ENCODE measurements around the gene AVPI1.
"Not testable (repeated sequence)": the region's sequence is repeated elsewhere in the genome, so short reads cannot be mapped to it uniquely, and the experiment has no call there.

Gene AVPI1

GRCh38 chr10:97640174-97640867, 46.7 kb downstream of the AVPI1 start, which contains the start of gene PI4K2A:
PI4K2A (plus strand) TSS chr10:97640671; CDS start chr10:97640743, 72 bp downstream.
- DNase-seq = peak; percentile 95

DNA sequence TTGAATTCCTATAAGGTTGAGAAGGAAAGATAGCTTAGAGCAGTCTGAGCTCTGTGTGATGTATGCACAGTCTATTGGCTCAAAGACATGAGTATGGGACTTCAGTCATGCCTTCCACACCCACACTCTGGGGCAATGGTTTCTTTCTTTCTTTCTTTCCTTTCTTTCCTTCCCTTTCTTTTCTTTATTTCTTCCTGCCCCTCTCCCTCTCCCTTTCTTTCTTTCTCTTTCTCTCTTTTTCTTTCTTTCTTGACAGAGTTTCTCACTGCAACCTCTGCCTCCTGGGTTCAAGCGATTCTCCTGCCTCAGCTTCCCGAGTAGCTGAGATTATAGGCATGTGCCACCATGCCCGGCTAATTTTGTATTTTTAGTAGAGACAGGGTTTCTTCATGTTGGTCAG, 48.0 kb downstream of the AVPI1 start:
- not testable (repeated sequence) for DNase-seq

DNA sequence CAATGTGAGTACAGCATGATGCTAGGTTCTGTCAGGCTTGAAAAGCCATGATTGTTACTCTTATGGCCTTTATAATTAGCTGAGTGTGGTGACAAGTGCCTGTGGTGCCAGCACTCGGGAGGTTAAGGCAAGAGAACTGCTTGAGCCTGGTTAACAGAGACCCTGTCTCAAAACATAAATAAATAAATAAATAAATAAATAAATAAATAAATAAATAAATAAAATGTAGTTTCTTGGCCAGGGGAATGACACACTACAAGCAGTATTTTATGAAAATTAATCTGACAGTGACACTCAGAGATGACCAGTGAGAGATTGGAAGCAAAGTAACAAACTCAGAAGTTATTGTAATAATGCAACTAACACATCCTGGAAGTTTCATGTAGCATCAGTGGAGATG, 51.5 kb downstream of the AVPI1 start:
- DNase-seq = no peak

DNA sequence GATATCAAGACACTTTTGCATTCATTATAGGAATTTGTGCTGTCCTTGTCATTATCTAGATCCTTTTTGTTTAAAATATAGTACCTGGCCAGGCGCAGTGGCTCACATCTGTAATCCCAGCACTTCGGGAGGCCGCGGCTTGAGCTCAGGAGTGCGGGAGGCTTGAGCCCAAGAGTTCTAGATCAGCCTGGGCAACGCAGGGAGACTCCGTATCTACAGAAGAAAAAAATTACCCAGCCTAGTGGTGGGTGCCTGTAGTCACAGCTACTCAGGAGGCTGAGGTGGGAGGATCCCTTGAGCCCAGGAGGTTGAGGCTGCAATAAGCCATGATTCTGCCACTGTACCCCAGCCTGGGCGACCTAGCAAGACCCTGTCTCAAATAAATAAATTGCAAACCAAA, 53.1 kb downstream of the AVPI1 start:
- DNase-seq = no peak

GRCh38 chr10:97632949-97633884, 53.8 kb downstream of the AVPI1 start, which contains the start of gene MORN4:
MORN4 (minus strand) TSS chr10:97633500; CDS start chr10:97619653, 13,847 bp downstream.
- peak; percentile 65 for DNase-seq

- DNase-seq = no peak
Measured at GRCh38 chr10:97631098-97631497, 55.9 kb downstream of the AVPI1 start.

GRCh38 chr10:97629289-97629688, 57.8 kb downstream of the AVPI1 start:
- DNase-seq = no peak

DNA sequence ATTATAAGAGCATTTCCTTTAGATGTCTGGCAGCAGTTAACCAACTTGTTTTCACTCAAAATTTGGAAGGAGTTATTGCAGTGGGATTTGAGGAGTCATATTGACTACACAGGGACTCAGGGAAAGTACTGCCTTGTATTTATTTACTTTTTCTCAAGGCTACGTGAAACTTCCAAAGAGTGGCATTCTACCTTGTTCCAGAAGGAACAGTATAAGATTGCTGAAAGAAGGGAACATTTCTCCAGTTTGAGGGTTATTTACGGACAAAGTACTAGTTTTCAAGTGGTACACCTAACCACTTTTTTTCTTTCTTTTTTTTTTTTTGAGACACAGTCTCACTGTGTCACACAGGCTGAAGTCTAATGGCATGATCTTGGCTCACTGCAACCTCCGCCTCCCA, 58.8 kb downstream of the AVPI1 start:
- no peak for DNase-seq

DNA sequence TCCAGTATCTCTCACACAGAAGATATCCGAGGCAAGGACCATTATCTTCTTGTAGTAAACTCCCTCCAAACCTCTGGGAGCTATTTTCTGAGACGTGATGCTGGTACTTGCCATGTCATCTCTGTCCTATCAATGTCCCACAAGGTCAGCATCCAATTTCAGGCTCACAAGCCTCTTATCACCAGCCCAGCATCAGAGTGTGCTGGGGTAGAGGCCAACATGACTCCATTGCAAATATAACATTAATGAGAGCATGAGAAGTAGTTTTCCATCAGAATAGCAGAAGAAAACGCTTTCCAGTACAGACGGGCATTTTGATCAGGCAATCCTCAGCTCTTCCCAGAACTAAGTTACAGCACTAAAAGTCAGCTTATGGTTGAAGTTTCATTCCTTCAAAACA, 59.3 kb downstream of the AVPI1 start:
- no peak for DNase-seq
